Mucosa of descending colon (tissue), 3 donors: ENCODE data around the gene ADAM12. TPM values are rescaled to one million over a fixed set of nuclear protein-coding genes. Genes with fewer than 3 reads are reported as not detected.

Experiments used
- ATAC-seq: fragments of 200-7000 bp; cut with Tn5 transposase; one replicate; pipeline ENCODE4 v1.9.1; 2020; ENCODE audit warnings: mild to moderate bottlenecking, moderate library complexity
- DNase-seq, 3 donors: peaks; one replicate each; pipeline ENCODE4 v3.0.0-alpha.2; 2020
- H3K36me3 ChIP-seq: fragments of 200-600 bp; one replicate; pipeline ENCODE4 v1.8.0; 2021; ENCODE audit warnings: low read depth, mild to moderate bottlenecking
- H3K4me1 ChIP-seq: fragments of 200-600 bp; one replicate; pipeline ENCODE4 v1.8.0; 2021; ENCODE audit warnings: low read depth, mild to moderate bottlenecking
- H3K4me3 ChIP-seq: fragments of 200-600 bp; one replicate; pipeline ENCODE4 v1.8.0; 2021; ENCODE audit warnings: mild to moderate bottlenecking
- H3K9me3 ChIP-seq: fragments of 200-600 bp; one replicate; pipeline ENCODE4 v1.8.0; 2021; ENCODE audit warnings: mild to moderate bottlenecking
- CTCF ChIP-seq: fragments of 200-600 bp; IDR thresholded peaks from one replicate; pipeline ENCODE4 v1.8.0; 2022; ENCODE audit warnings: antibody characterized with exemption, mild to moderate bottlenecking
- intact Hi-C, 2 donors: fragments of 100-400 bp; cut with DNase I in 1 of 2; cut with micrococcal nuclease in 1 of 2; formaldehyde crosslinking; loops; one replicate each; pipeline versions ENCODE4 v1.11.0 to v1.11.1; 2022; cut with DNase I, micrococcal nuclease
- total RNA-seq, 3 donors: library from RNA; stranded (reverse); fragmentation: NEBNext Ultra II Directional in 2 of 3; extraction: Animal tissue kit (Norgen Biotek cat#: 25700) in 2 of 3; gene quantifications; one replicate each; pipeline versions ENCODE4 v1.2.1 to v1.2.4, GENCODE V29; 2021 to 2023
- donor health status: DM: no; HTN: no; CAD: no; lungs with moderate emphysema.
- donor health status: DM: no; HTN: no; CAD: no.
- donor health status: DM: no; HTN: yes; CAD: no.

ADAM12 gene
- total RNA-seq, 3 donors from 2014 or later, result 0.20 to 0.89 (median 0.66) TPM

DNA sequence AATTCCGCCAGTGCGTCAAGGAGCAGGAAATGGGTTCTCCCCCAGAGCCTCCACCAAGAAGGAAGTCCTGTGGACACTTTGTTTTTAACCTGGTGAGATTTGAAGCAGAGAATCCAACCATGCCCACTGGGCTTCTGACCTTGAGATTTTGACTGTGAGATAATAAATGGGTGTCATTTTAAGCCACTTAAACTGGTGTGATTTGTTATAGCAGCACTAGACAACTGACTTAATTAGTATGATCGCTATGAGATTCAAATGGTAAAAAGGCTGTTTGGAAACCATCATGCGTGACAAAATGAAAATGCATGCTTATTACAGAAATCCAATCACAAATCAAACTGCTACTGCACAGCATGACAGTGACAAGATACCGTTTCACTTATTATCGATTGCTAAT is 98.0 kb downstream of the ADAM12 start:
- Histone ChIP-seq H3K9me3 (no peaks in the 10 kb centered on the region), H3K4me3 (no peak overlapping the region), H3K36me3 (no peaks in the 10 kb centered on the region), H3K4me1 (no peaks in the 10 kb centered on the region)
- TF ChIP-seq CTCF, result no peak
- intact Hi-C loops, result no loop called here
- DNase-seq, result no peak
- no peak for ATAC-seq

GRCh38 chr10:126288547-126289493 is 99.5 kb downstream of the ADAM12 start:
- ATAC-seq (no peak), DNase-seq (no peak)
- Histone ChIP-seq H3K4me1 (no peaks in the 10 kb centered on the region), H3K4me3 (no peak overlapping the region), H3K9me3 (no peaks in the 10 kb centered on the region), H3K36me3 (no peaks in the 10 kb centered on the region)
- intact Hi-C loops, result no loop called here
- TF ChIP-seq CTCF, result no peak

DNA sequence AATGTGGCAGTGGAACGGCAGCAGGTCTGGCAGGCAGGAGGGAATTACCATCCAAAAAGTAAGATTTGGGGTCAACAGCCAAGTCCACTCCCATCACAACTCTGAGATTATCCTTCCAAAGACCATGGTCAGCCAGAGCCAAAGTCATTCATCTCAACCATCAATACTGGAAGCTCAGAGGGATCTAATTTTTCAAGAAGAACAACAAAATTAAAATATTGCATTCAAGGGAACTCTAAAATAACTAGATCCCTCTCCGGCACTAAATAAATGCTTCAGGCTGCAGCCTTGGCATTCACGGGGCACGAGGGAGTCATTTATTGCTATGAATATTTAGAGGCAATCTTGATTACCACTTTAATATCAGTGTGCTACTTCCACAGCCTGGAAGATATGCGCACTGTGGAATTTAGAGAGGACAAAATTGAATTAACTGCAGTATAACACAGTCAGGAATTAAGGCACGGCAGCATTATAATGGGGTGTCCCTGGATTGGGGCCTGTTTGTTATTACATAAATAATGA is 102.0 kb downstream of the ADAM12 start:
- no peak for DNase-seq
- Histone ChIP-seq H3K36me3 (no peaks in the 10 kb centered on the region), H3K4me3 (no peak overlapping the region), H3K4me1 (no peaks in the 10 kb centered on the region), H3K9me3 (no peaks in the 10 kb centered on the region)
- ATAC-seq, result no peak
- no peak for TF ChIP-seq CTCF
- intact Hi-C loops, result no loop called here

GRCh38 chr10:126283307-126283706 is 105.0 kb downstream of the ADAM12 start:
- no peak for TF ChIP-seq CTCF
- no peak for DNase-seq
- intact Hi-C loops, result no loop called here
- H3K4me1 ChIP-seq, result no peaks in the 10 kb centered on the region
- no peak for ATAC-seq
- no peak overlapping the region for H3K4me3 ChIP-seq
- H3K36me3 ChIP-seq, result no peaks in the 10 kb centered on the region
- H3K9me3 ChIP-seq, result no peaks in the 10 kb centered on the region

- ATAC-seq (no peak), DNase-seq (no peak)
- Histone ChIP-seq H3K36me3 (no peaks in the 10 kb centered on the region), H3K4me1 (no peaks in the 10 kb centered on the region), H3K4me3 (no peak overlapping the region), H3K9me3 (no peaks in the 10 kb centered on the region)
- TF ChIP-seq CTCF, result no peak
- intact Hi-C loops, result no loop called here
Measured at GRCh38 chr10:126278851-126279250, 109.4 kb downstream of the ADAM12 start.
